AG04449 (cell line): ENCODE measurements around the gene RBM10.

Source experiments
- CTCF ChIA-PET: fragments of 350-600 bp; formaldehyde crosslinking; extraction: SDS; loops from one replicate; lab custom pipeline; 2021; ENCODE audit warnings: antibody characterized with exemption; lab: Yijun Ruan, JAX
- POLR2A ChIA-PET: fragments of 400-600, 350-600 bp; formaldehyde crosslinking; extraction: SDS; loops from one replicate; lab custom pipeline; 2020; ENCODE audit warnings: antibody characterized with exemption, inconsistent platforms; lab: Yijun Ruan, JAX
- DNase-seq: peaks from one replicate; pipeline ENCODE4 v3.0.0-alpha.2; 2010; ENCODE audit warnings: low read depth, low spot score
- H3K4me3 ChIP-seq: 2 replicates; pipeline ENCODE4 v1.5.1; 2011; ENCODE audit warnings: low read depth, mild to moderate bottlenecking, control low read depth, low read length
- CTCF ChIP-seq: IDR thresholded peaks from one replicate; pipeline ENCODE4 v1.5.1; 2011; ENCODE audit warnings: mild to moderate bottlenecking, moderate library complexity, low read length, control low read depth, inconsistent platforms; ENCODE audit not compliant: insufficient read depth; ENCODE audit errors: missing control alignments

Gene RBM10

GRCh38 chrX:47224896-47225290 is 79.9 kb downstream of the RBM10 start:
- DNase-seq = no peak
- ChIA-PET CTCF (no interaction called here), POLR2A (no interaction called here)
- TF ChIP-seq CTCF = no peak
- H3K4me3 ChIP-seq = no peak overlapping the region

- ChIA-PET CTCF (no interaction called here), POLR2A (no interaction called here)
- no peak overlapping the region for H3K4me3 ChIP-seq
- no peak for TF ChIP-seq CTCF
- no peak for DNase-seq
Measured at GRCh38 chrX:47226071-47226470, 81.0 kb downstream of the RBM10 start.

- H3K4me3 ChIP-seq = no peak overlapping the region
- no peak for DNase-seq
- TF ChIP-seq CTCF = no peak
- ChIA-PET CTCF (no interaction called here), POLR2A (no interaction called here)
Measured at GRCh38 chrX:47226531-47227333, 81.7 kb downstream of the RBM10 start.

GRCh38 chrX:47227334-47227583 is 82.2 kb downstream of the RBM10 start:
- POLR2A ChIA-PET = no interaction called here

GRCh38 chrX:47228550-47229270 is 83.7 kb downstream of the RBM10 start:
- no peak overlapping the region for H3K4me3 ChIP-seq
- ChIA-PET CTCF (interaction anchor here (1.0 kb wide), 1 partner anchor 84 kb away, joined by 3 read pairs; the partner anchor contains the start of genes NDUFB11 and RBM10), POLR2A (no interaction called here)
- DNase-seq = no peak
- TF ChIP-seq CTCF = no peak

More at GRCh38 chrX:47227334-47227583, 82.2 kb downstream of the RBM10 start:
- no peak for DNase-seq
- CTCF ChIA-PET = no interaction called here
- TF ChIP-seq CTCF = no peak
- H3K4me3 ChIP-seq = no peak overlapping the region

GRCh38 chrX:47229427-47229826 is 84.4 kb downstream of the RBM10 start:
- DNase-seq = no peak
- CTCF ChIA-PET = no interaction called here
- no peak overlapping the region for H3K4me3 ChIP-seq
- POLR2A ChIA-PET = no interaction called here
- no peak for TF ChIP-seq CTCF
